Measurements from ENCODE around the gene TEC. TPM values are rescaled to one million over a fixed set of nuclear protein-coding genes. Genes with fewer than 3 reads are reported as not detected.
"Not testable (repeated sequence)": the region's sequence is repeated elsewhere in the genome, so short reads cannot be mapped to it uniquely, and the experiment has no call there.

Gene TEC
- polyA plus RNA-seq, 1 donor (not counting 4 experiments of a cell fraction or from before 2014, with no cell fraction given), result 0.39 TPM

GRCh38 chr4:48187813-48188212 is 81.8 kb downstream of the TEC start:
- H3K4me1 ChIP-seq (ENCODE audit: control insufficient read depth, extremely low read depth, insufficient read depth, low read length), result no peaks in the 10 kb centered on the region
- TF ChIP-seq, protein P1, sequence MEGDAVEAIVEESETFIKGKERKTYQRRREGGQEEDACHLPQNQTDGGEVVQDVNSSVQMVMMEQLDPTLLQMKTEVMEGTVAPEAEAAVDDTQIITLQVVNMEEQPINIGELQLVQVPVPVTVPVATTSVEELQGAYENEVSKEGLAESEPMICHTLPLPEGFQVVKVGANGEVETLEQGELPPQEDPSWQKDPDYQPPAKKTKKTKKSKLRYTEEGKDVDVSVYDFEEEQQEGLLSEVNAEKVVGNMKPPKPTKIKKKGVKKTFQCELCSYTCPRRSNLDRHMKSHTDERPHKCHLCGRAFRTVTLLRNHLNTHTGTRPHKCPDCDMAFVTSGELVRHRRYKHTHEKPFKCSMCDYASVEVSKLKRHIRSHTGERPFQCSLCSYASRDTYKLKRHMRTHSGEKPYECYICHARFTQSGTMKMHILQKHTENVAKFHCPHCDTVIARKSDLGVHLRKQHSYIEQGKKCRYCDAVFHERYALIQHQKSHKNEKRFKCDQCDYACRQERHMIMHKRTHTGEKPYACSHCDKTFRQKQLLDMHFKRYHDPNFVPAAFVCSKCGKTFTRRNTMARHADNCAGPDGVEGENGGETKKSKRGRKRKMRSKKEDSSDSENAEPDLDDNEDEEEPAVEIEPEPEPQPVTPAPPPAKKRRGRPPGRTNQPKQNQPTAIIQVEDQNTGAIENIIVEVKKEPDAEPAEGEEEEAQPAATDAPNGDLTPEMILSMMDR (optimal IDR thresholded peaks at IDR 0.05 in 1 of 3, IDR thresholded peaks at IDR 0.05 in 1 of 3, conservative IDR thresholded peaks at IDR 0.05 in 1 of 3; ENCODE audit: extremely low read depth in 1 of 3, insufficient read depth in 2 of 3, low read length in 3 of 3), result no peak
- no peak for TF ChIP-seq EZH2 (IDR thresholded peaks at IDR 0.05; ENCODE audit: low read length)
- H3K36me3 ChIP-seq (ENCODE audit: control insufficient read depth in 2 of 2, extremely low read depth in 1 of 2, insufficient read depth in 2 of 2, low read length in 2 of 2), result no peaks in the 10 kb centered on the region
- FAIRE-seq, result no peak
- dilution Hi-C loops (cut with MboI; ENCODE audit: extremely low pct_ligation_motif_present, low sequenced_read_pairs), result no loop called here
- no peak overlapping the region for H3K4me3 ChIP-seq (ENCODE audit: control insufficient read depth in 2 of 3, extremely low read depth in 1 of 3, insufficient read depth in 2 of 3, low read depth in 1 of 3, low read length in 3 of 3)
- H3K27me3 ChIP-seq (ENCODE audit: control insufficient read depth, extremely low read depth, insufficient read depth, low read length), result no peaks in the 10 kb centered on the region
- H4K20me1 ChIP-seq (ENCODE audit: control insufficient read depth, extremely low read depth, insufficient read depth, low read length), result no peaks in the 10 kb centered on the region
- no peaks in the 10 kb centered on the region for H3K79me2 ChIP-seq (ENCODE audit: control insufficient read depth, insufficient read depth, low read length)
- no peaks in the 10 kb centered on the region for H3K9me1 ChIP-seq (ENCODE audit: control insufficient read depth, extremely low read depth, insufficient read depth, low read length)
- no peak overlapping the region for H2AFZ ChIP-seq (ENCODE audit: control insufficient read depth, low read length)
- DNase-seq (ENCODE audit: low read depth, low spot score), result no peak
- H3K27ac ChIP-seq (ENCODE audit: control insufficient read depth, insufficient read depth, low read length), result no peak overlapping the region
- no peak overlapping the region for H3K4me2 ChIP-seq (ENCODE audit: control insufficient read depth, extremely low read depth, insufficient read depth, low read depth, low read length)
- no peaks in the 10 kb centered on the region for H3K9me3 ChIP-seq (ENCODE audit: control insufficient read depth, low read depth, low read length)
- no peak overlapping the region for H3K9ac ChIP-seq (ENCODE audit: control insufficient read depth, extremely low read depth, insufficient read depth, low read length)

DNA sequence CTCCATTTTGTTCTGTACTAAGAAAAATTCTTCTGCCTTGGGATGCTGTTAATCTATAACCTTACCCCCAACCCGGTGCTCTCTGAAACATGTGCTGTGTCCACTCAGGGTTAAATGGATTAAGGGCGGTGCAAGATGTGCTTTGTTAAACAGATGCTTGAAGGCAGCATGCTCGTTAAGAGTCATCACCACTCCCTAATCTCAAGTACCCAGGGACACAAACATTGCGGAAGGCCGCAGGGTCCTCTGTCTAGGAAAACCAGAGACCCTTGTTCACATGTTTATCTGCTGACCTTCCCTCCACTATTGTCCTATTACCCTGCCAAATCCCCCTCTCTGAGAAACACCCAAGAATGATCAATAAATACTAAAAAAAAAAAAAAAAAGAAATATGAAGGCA is 82.6 kb downstream of the TEC start:
- H3K4me1 ChIP-seq (ENCODE audit: control insufficient read depth, extremely low read depth, insufficient read depth, low read length); H3K36me3 ChIP-seq (ENCODE audit: control insufficient read depth in 2 of 2, extremely low read depth in 1 of 2, insufficient read depth in 2 of 2, low read length in 2 of 2); H3K4me3 ChIP-seq (ENCODE audit: control insufficient read depth in 2 of 3, extremely low read depth in 1 of 3, insufficient read depth in 2 of 3, low read depth in 1 of 3, low read length in 3 of 3); H4K20me1 ChIP-seq (ENCODE audit: control insufficient read depth, extremely low read depth, insufficient read depth, low read length); H3K9me3 ChIP-seq (ENCODE audit: control insufficient read depth, low read depth, low read length); H2AFZ ChIP-seq (ENCODE audit: control insufficient read depth, low read length); H3K9me1 ChIP-seq (ENCODE audit: control insufficient read depth, extremely low read depth, insufficient read depth, low read length); DNase-seq (ENCODE audit: low read depth, low spot score); FAIRE-seq; dilution Hi-C loops (cut with MboI; ENCODE audit: extremely low pct_ligation_motif_present, low sequenced_read_pairs); H3K9ac ChIP-seq (ENCODE audit: control insufficient read depth, extremely low read depth, insufficient read depth, low read length); H3K79me2 ChIP-seq (ENCODE audit: control insufficient read depth, insufficient read depth, low read length); H3K27me3 ChIP-seq (ENCODE audit: control insufficient read depth, extremely low read depth, insufficient read depth, low read length); H3K4me2 ChIP-seq (ENCODE audit: control insufficient read depth, extremely low read depth, insufficient read depth, low read depth, low read length); H3K27ac ChIP-seq (ENCODE audit: control insufficient read depth, insufficient read depth, low read length): not testable (repeated sequence)

DNA sequence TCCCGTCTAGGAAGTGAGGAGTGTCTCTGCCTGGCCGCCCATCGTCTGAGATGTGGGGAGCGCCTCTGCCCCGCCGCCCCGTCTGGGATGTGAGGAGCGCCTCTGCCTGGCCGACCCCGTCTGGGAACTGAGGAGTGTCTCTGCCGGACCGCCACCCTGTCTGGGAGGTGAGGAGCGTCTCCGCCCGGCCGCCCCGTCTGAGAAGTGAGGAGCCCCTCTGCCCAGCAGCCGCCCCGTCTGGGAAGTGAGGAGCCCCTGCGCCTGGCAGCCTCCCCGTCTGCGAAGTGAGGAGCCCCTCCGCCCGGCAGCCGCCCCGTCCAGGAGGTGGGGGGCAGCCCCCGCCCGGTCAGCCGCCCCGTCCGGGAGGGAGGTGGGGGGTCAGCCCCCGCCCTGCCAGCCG is 83.2 kb downstream of the TEC start:
- H3K4me1 ChIP-seq (ENCODE audit: control insufficient read depth, extremely low read depth, insufficient read depth, low read length); H3K9me3 ChIP-seq (ENCODE audit: control insufficient read depth, low read depth, low read length); H3K9ac ChIP-seq (ENCODE audit: control insufficient read depth, extremely low read depth, insufficient read depth, low read length); H3K36me3 ChIP-seq (ENCODE audit: control insufficient read depth in 2 of 2, extremely low read depth in 1 of 2, insufficient read depth in 2 of 2, low read length in 2 of 2); H4K20me1 ChIP-seq (ENCODE audit: control insufficient read depth, extremely low read depth, insufficient read depth, low read length); H3K27ac ChIP-seq (ENCODE audit: control insufficient read depth, insufficient read depth, low read length); H2AFZ ChIP-seq (ENCODE audit: control insufficient read depth, low read length); H3K27me3 ChIP-seq (ENCODE audit: control insufficient read depth, extremely low read depth, insufficient read depth, low read length); H3K4me2 ChIP-seq (ENCODE audit: control insufficient read depth, extremely low read depth, insufficient read depth, low read depth, low read length); H3K9me1 ChIP-seq (ENCODE audit: control insufficient read depth, extremely low read depth, insufficient read depth, low read length); DNase-seq (ENCODE audit: low read depth, low spot score); FAIRE-seq; H3K4me3 ChIP-seq (ENCODE audit: control insufficient read depth in 2 of 3, extremely low read depth in 1 of 3, insufficient read depth in 2 of 3, low read depth in 1 of 3, low read length in 3 of 3); dilution Hi-C loops (cut with MboI; ENCODE audit: extremely low pct_ligation_motif_present, low sequenced_read_pairs); H3K79me2 ChIP-seq (ENCODE audit: control insufficient read depth, insufficient read depth, low read length): not testable (repeated sequence)

Data from keratinocyte (primary cell).